Esophagus squamous epithelium (tissue), 5 donors: ENCODE measurements around the gene HPCAL4. TPM values are rescaled to one million over a fixed set of nuclear protein-coding genes. Genes with fewer than 3 reads are reported as not detected.
A peak's percentile ranks its signal among the peaks of the same experiment; 100 is the strongest.

Experiments used
- DNase-seq: peaks from one replicate; lab custom pipeline; 2025; lab: John Stamatoyannopoulos, UW
- H3K27ac ChIP-seq, 4 donors: fragments of 200-600 bp; sonication (generic); one replicate each; pipeline ENCODE4 v1.5.1; 2016 to 2019; ENCODE audit warnings: mild to moderate bottlenecking in 1 of 4
- H3K27me3 ChIP-seq, 4 donors: fragments of 200-600 bp; sonication (generic); 1 replicate in 3 of 4; 2 replicates in 1 of 4; pipeline versions ENCODE4 v1.5.1 to v1.6.0; 2017 to 2021; ENCODE audit warnings: antibody characterized with exemption in 1 of 4
- H3K36me3 ChIP-seq, 3 donors: fragments of 200-600 bp; sonication (generic); one replicate each; pipeline ENCODE4 v1.5.1; 2016 to 2019
- H3K4me1 ChIP-seq, 3 donors: fragments of 200-600 bp; sonication (generic); one replicate each; pipeline ENCODE4 v1.5.1; 2017 to 2019
- H3K4me3 ChIP-seq, 4 donors: fragments of 200-600 bp; sonication (generic); 1 replicate in 3 of 4; 2 replicates in 1 of 4; pipeline ENCODE4 v1.5.1; 2016 to 2019; ENCODE audit warnings: mild to moderate bottlenecking in 2 of 4, moderate library complexity in 1 of 4
- H3K9me3 ChIP-seq, 3 donors: fragments of 200-600 bp; sonication (generic); one replicate each; pipeline ENCODE4 v1.5.1; 2016 to 2019
- CTCF ChIP-seq, 6 experiments: fragments of 450-650 bp in 4 of 6; fragments of 200-600 bp in 2 of 6; sonication (generic) in 2 of 6; IDR thresholded peaks; one replicate each; pipeline ENCODE4 v1.5.1; 2016 to 2019; ENCODE audit warnings: antibody characterized with exemption in 6 of 6, mild to moderate bottlenecking in 4 of 6, moderate library complexity in 4 of 6
- POLR2A ChIP-seq, 4 donors: fragments of 450-650 bp; IDR thresholded peaks; one replicate each; pipeline ENCODE4 v1.6.1; 2017; ENCODE audit warnings: antibody characterized with exemption in 4 of 4, mild to moderate bottlenecking in 4 of 4, moderate library complexity in 3 of 4
- WGBS, 2 donors: methylation state at CpG; one replicate each; pipeline ENCODE4 v1.1.5; 2018; 5-methylcytosine and 5-hydroxymethylcytosine counted together
- intact Hi-C: fragments of 100-400 bp; cut with DNase I; formaldehyde crosslinking; loops from one replicate; pipeline ENCODE4 v1.15.0; 2022
- total RNA-seq, 4 donors: library from RNA; depleted of rRNA; stranded (reverse); fragments of >200 nt; gene quantifications; one replicate each; pipeline ENCODE4 v1.1.0, GENCODE V29; 2016
- donor health status: DM: yes; HTN: yes; CAD: no.

The HPCAL4 gene
- total RNA-seq, 4 donors from 2014 or later: 0.19 to 0.41 TPM; not detected in 2

- Histone ChIP-seq H3K36me3 (no peaks in the 10 kb centered on the region), H3K9me3 (no peaks in the 10 kb centered on the region), H3K27me3 (peaks cover 0 to 98% (median 7%) of the 10 kb centered on the region in 4 donors), H3K4me1 (peaks cover 18 to 29% (median 21%) of the 10 kb centered on the region in 3 donors), H3K27ac (no peak overlapping the region), H3K4me3 (no peak overlapping the region)
- intact Hi-C loops: no loop called here
- DNase-seq: no peak
- TF ChIP-seq POLR2A (IDR thresholded peaks at IDR 0.05) (no peak), CTCF (IDR thresholded peaks at IDR 0.05) (no peak)
- WGBS, 2 donors: 50% methylated on average over 3 of the region's 3 CpGs
These were observed 2.5 kb downstream of the HPCAL4 start for GRCh38 chr1:39688706-39689105.

- DNase-seq: no peak
- no peak overlapping the region for H3K27ac ChIP-seq
- H3K27me3 ChIP-seq: peaks cover 0 to 98% (median 7%) of the 10 kb centered on the region in 4 donors
- TF ChIP-seq POLR2A (IDR thresholded peaks at IDR 0.05): no peak
- no peak for TF ChIP-seq CTCF (IDR thresholded peaks at IDR 0.05)
- H3K4me1 ChIP-seq: peaks cover 16 to 28% (median 19%) of the 10 kb centered on the region in 3 donors
- WGBS, 2 donors: 64 to 67% methylated on average over 1 to 2 of the region's 2 CpGs
- no peak overlapping the region for H3K4me3 ChIP-seq
- intact Hi-C loops: no loop called here
- no peaks in the 10 kb centered on the region for H3K9me3 ChIP-seq
- H3K36me3 ChIP-seq: no peaks in the 10 kb centered on the region
These were observed 4.0 kb downstream of the HPCAL4 start for GRCh38 chr1:39687243-39687642.

GRCh38 chr1:39685071-39685470 lies 6.2 kb downstream of the HPCAL4 start:
- Histone ChIP-seq H3K27me3 (peaks cover 0 to 95% (median 0%) of the 10 kb centered on the region in 4 donors), H3K9me3 (no peaks in the 10 kb centered on the region), H3K36me3 (no peaks in the 10 kb centered on the region), H3K27ac (no peak overlapping the region), H3K4me3 (no peak overlapping the region), H3K4me1 (peaks cover 2 to 11% (median 5%) of the 10 kb centered on the region in 3 donors)
- TF ChIP-seq POLR2A (IDR thresholded peaks at IDR 0.05) (no peak), CTCF (IDR thresholded peaks at IDR 0.05) (no peak)
- 67 to 70% methylated on average over 3 of the region's 3 CpGs for WGBS, 2 donors
- intact Hi-C loops: no loop called here
- DNase-seq: no peak

GRCh38 chr1:39684313-39684664 lies 6.9 kb downstream of the HPCAL4 start:
- TF ChIP-seq CTCF (IDR thresholded peaks at IDR 0.05) (no peak), POLR2A (IDR thresholded peaks at IDR 0.05) (no peak)
- no peak for DNase-seq
- H3K4me3 ChIP-seq: peak overlapping the region in 1 of 4 donors; percentile 22
- intact Hi-C loops: no loop called here
- no peaks in the 10 kb centered on the region for H3K9me3 ChIP-seq
- H3K27ac ChIP-seq: peak overlapping the region in 1 of 4 donors; percentile 51
- peaks cover 0 to 93% (median 0%) of the 10 kb centered on the region in 4 donors for H3K27me3 ChIP-seq
- WGBS, 2 donors: 80 to 100% methylated on average over 1 of the region's 13 CpGs
- no peaks in the 10 kb centered on the region for H3K36me3 ChIP-seq
- peaks cover 2 to 11% (median 5%) of the 10 kb centered on the region in 3 donors for H3K4me1 ChIP-seq

- intact Hi-C loops: no loop called here
- TF ChIP-seq CTCF (IDR thresholded peaks at IDR 0.05): no peak
- TF ChIP-seq POLR2A (IDR thresholded peaks at IDR 0.05): no peak
- H3K4me3 ChIP-seq: peak overlapping the region in 3 of 4 donors; percentile 5 to 42 (median 22)
These were observed 7.5 kb downstream of the HPCAL4 start for GRCh38 chr1:39683591-39684312.

More at GRCh38 chr1:39683591-39684312, 7.5 kb downstream of the HPCAL4 start:
- WGBS, 2 donors: 19 to 29% methylated on average over 14 to 15 of the region's 62 CpGs
- DNase-seq: no peak
- Histone ChIP-seq H3K9me3 (no peaks in the 10 kb centered on the region), H3K27ac (peak overlapping the region in 2 of 4 donors; percentile 25 to 51), H3K36me3 (no peaks in the 10 kb centered on the region), H3K27me3 (peaks cover 0 to 87% (median 0%) of the 10 kb centered on the region in 4 donors), H3K4me1 (peaks cover 2 to 11% (median 5%) of the 10 kb centered on the region in 3 donors)
